Measurements from ENCODE around the gene IFITM5. TPM values are rescaled to one million over a fixed set of nuclear protein-coding genes. Genes with fewer than 3 reads are reported as not detected.

The IFITM5 gene
- total and polyA plus RNA-seq, 9 of the 15 experiments (the other 6 are each of a cell fraction or from before 2014, with no cell fraction given): 0.19 TPM; not detected in 8

DNA sequence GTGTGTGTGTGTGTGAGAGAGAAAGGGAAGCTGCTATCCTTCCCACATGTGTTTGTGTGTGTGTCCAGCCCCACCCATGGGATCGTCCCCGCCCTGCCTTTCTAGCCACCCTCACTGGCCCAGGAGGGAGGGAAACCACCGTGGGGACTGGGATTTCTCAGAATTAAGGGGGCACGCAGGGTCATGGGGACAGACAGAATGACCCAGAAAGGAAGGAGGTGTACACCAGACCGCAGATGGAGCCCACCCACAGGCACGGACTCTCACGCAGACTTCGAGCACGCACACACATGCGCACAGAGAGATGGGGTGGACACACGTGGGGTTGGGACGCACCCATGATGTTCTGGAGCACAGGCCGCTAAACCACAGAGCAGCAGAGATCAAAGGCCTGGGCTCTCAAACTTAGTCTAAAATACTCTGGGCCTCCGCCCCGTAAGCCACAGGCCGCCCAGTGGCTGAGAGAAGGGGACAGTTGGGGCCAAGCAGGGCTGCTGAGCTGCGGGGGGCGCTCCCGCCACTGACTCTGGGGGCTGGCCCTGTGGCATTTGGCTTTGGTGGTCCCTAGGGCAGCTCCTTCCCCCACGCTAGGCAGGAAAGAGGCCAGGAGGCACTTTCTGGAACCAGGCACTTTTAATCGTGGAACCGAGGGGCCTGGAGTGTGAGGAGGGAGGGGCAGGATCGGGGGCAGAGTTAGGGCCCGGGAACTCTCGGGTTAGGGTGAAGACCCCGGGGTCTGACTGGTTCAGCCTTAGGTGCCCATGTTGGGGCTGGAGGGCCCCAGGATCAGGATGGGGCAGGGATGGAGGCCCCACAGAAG lies 1.5 kb downstream of the IFITM5 start:
- DNase-seq (ENCODE audit: extremely low read depth in 1 of 4, low spot score in 3 of 4): peak; percentile 70 to 83 (median 70)
- peak overlapping the region; percentile 69 for H3K27ac ChIP-seq (ENCODE audit: extremely low read depth, low read depth, low read length)
- no TSS peak for BruUV-seq (replicated peaks)
- FAIRE-seq: peak; percentile 94
- peaks cover 19 to 71% of the 10 kb centered on the region in 2 experiments for H3K4me1 ChIP-seq (replicated peaks in 1 of 2; ENCODE audit: control insufficient read depth in 2 of 2, insufficient read depth in 2 of 2, low read length in 2 of 2)
- no peaks in the 10 kb centered on the region for H3K9me1 ChIP-seq (ENCODE audit: control insufficient read depth, insufficient read depth, low read length)
- no peak overlapping the region for H3K4me3 ChIP-seq
- ATAC-seq: peak; percentile 81
- in situ Hi-C loops (cut with MboI) (no loop called here), intact Hi-C loops (cut with micrococcal nuclease) (no loop called here)
- POLR2A ChIA-PET: interaction anchor here (0.6 to 1.0 kb wide), 3 partner anchors 9 to 90 kb away, joined by 3 to 4 read pairs (median 4); partner anchors contain the start of genes BET1L and RIC8A
- CTCF ChIA-PET (ENCODE audit: low intra/inter-chr PET ratio): no interaction called here
- peak overlapping the region; percentile 53 for H3K4me2 ChIP-seq (ENCODE audit: insufficient read depth, low read length)
- peak overlapping the region; percentile 42 to 81; a peak in 3 of 4 replicates for H3K9ac ChIP-seq (ENCODE audit: insufficient read depth in 1 of 2, low read depth in 2 of 2, low read length in 2 of 2)
- H3K79me2 ChIP-seq (ENCODE audit: control insufficient read depth, insufficient read depth, low read length): no peaks in the 10 kb centered on the region
- H3K36me3 ChIP-seq (ENCODE audit: control insufficient read depth, insufficient read depth, low read length): peaks cover 31% of the 10 kb centered on the region; the same call in 2 of the 3 replicates
- H2AFZ ChIP-seq (ENCODE audit: low read depth, low read length): peak overlapping the region; percentile 83
- H4K20me1 ChIP-seq (replicated peaks; ENCODE audit: control insufficient read depth, insufficient read depth, low read length): no peaks in the 10 kb centered on the region
- no peaks in the 10 kb centered on the region for H3K27me3 ChIP-seq (ENCODE audit: control insufficient read depth in 2 of 2, insufficient read depth in 2 of 2, low read length in 2 of 2)
- 16% methylated on average over 22 of the region's 26 CpGs for WGBS (ENCODE audit: insufficient coverage, low coverage, missing lambda C conversion rate)
- no peaks in the 10 kb centered on the region for H3K9me3 ChIP-seq (replicated peaks; ENCODE audit: control insufficient read depth, insufficient read depth, low read depth, low read length)
- TF ChIP-seq KDM5B (IDR thresholded peaks at IDR 0.05; ENCODE audit: insufficient replicate concordance, low read depth, low read length) (peak; percentile 1), MAZ (CRISPR knock-in tag; conservative IDR thresholded peaks at IDR 0.05 in 1 of 2, IDR thresholded peaks at IDR 0.05 in 1 of 2) (0 out of 4 replicates have a peak, but pooled peaks of 1 of the 2 experiments have one; percentile 57), ZFPM2 (CRISPR knock-in tag; IDR thresholded peaks at IDR 0.05) (no peak), PRDM10 (IDR thresholded peaks at IDR 0.05; ENCODE audit: partially characterized antibody) (peak; percentile 76), CBFA2T2 (conservative IDR thresholded peaks at IDR 0.05) (no peak), RFX7 (CRISPR knock-in tag; IDR thresholded peaks at IDR 0.05) (no peak), ZNF695 (CRISPR knock-in tag; IDR thresholded peaks at IDR 0.05) (no peak), ZNF395 (CRISPR knock-in tag; IDR thresholded peaks at IDR 0.05) (peak; percentile 63), SMAD4 (CRISPR knock-in tag; conservative IDR thresholded peaks at IDR 0.05) (peak; percentile 63), ELF1 (tag; IDR thresholded peaks at IDR 0.05) (no peak), ZBTB7A (IDR thresholded peaks at IDR 0.05; ENCODE audit: borderline replicate concordance, control insufficient read depth, low read depth, low read length) (0 out of 2 replicates have a peak, but pooled peaks have one; percentile 4), ILF3 (IDR thresholded peaks at IDR 0.05; ENCODE audit: borderline replicate concordance) (no peak)
- TF ChIP-seq, protein P1, sequence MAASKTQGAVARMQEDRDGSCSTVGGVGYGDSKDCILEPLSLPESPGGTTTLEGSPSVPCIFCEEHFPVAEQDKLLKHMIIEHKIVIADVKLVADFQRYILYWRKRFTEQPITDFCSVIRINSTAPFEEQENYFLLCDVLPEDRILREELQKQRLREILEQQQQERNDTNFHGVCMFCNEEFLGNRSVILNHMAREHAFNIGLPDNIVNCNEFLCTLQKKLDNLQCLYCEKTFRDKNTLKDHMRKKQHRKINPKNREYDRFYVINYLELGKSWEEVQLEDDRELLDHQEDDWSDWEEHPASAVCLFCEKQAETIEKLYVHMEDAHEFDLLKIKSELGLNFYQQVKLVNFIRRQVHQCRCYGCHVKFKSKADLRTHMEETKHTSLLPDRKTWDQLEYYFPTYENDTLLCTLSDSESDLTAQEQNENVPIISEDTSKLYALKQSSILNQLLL (CRISPR knock-in tag; IDR thresholded peaks at IDR 0.05; ENCODE audit: borderline replicate concordance): no peak

Measured in K562 (cell line).